ENCODE results near the gene MLKL.
"Not testable (repeated sequence)": the region's sequence is repeated elsewhere in the genome, so short reads cannot be mapped to it uniquely, and the experiment has no call there.

Gene MLKL

DNA sequence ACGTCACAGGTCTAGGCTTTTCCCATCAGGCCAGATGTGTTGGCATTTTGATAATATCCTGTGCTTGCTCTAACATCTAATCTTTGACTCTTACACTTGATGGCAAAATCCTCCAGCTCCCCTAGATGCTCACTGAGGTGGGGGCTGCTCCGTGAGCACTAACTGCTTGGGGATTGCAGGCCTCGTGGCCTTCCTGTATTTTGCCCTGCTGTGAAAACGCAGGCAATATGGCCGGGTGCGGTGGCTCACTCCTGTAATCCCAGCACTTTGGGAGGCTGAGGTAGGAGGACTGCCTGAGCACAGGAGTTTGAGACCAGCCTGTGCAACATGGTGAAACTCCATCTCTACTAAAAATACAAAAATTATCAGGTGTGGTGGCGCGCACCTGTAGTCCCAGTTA, 9.7 kb upstream of the MLKL start:
- no peaks in the 10 kb centered on the region for H3K9me3 Mint-ChIP-seq
- DNase-seq: no peak
- ATAC-seq (replicated peaks): no peak
- H3K36me3 Mint-ChIP-seq (ENCODE audit: insufficient read depth): no peaks in the 10 kb centered on the region
- no peaks in the 10 kb centered on the region for H3K27me3 Mint-ChIP-seq
- peaks cover 2 to 4% of the 10 kb centered on the region in 2 donors for H3K4me1 Mint-ChIP-seq (ENCODE audit: low read depth in 2 of 2)
- no peak overlapping the region for H3K27ac Mint-ChIP-seq
- H3K4me3 Mint-ChIP-seq: no peak overlapping the region

DNA sequence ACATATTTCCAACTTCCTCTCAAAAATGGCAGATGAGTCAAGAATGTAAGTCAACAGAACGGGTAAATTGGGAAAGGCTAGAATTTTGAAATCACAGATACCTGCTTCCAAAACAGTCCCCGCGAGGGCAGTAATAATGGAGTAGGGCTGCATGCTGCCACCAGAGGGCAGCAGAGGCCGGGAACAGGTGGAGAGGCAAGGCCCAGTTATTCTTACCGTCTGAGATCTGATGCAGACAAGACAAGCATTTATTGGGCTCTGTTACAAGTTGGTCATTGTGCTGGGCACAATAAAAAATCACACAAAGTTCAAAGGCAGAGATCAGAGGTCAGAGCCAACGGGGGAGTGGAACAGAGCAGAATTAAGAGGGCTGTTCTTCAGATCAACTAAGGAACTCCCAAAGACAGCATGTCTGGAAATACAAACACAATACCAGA, 8.8 kb upstream of the MLKL start:
- no peaks in the 10 kb centered on the region for H3K27me3 Mint-ChIP-seq
- DNase-seq (peak; percentile 77), ATAC-seq (replicated peaks) (peak; percentile 100)
- no peak overlapping the region for H3K4me3 Mint-ChIP-seq
- H3K27ac Mint-ChIP-seq: peak overlapping the region in 1 of 2 donors; percentile 5
- H3K4me1 Mint-ChIP-seq (ENCODE audit: low read depth in 2 of 2): peaks cover 2 to 4% of the 10 kb centered on the region in 2 donors
- H3K9me3 Mint-ChIP-seq: no peaks in the 10 kb centered on the region
- H3K36me3 Mint-ChIP-seq (ENCODE audit: insufficient read depth): peaks cover under 1% of the 10 kb centered on the region

DNA sequence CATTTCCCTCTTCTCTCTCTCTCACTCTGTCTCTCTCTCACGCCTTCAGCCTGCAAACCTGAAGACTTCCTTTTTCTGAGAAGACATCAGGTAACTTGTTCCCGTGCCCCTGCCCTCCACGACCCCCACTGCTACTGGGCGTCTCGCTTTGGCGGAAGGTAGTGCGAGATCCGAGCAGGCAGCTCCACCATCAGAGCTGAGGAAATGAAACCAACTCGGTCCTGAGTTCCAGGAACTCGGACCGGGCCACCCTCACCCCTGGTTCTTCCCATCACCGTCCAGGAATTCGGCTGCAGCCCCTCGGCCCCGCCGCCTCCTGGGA, 585 bp downstream of the MLKL start:
- ATAC-seq (replicated peaks) (peak; percentile 24), DNase-seq (peak in 2 of 3 experiments; percentile 7)
- H3K27me3 Mint-ChIP-seq: no peaks in the 10 kb centered on the region
- H3K4me1 Mint-ChIP-seq (ENCODE audit: low read depth in 2 of 2): peaks cover 43 to 58% of the 10 kb centered on the region in 2 donors
- H3K9me3 Mint-ChIP-seq: no peaks in the 10 kb centered on the region
- H3K27ac Mint-ChIP-seq: peak overlapping the region; percentile 94
- peak overlapping the region; percentile 94 to 95 for H3K4me3 Mint-ChIP-seq
- H3K36me3 Mint-ChIP-seq (ENCODE audit: insufficient read depth): peaks cover 25% of the 10 kb centered on the region

DNA sequence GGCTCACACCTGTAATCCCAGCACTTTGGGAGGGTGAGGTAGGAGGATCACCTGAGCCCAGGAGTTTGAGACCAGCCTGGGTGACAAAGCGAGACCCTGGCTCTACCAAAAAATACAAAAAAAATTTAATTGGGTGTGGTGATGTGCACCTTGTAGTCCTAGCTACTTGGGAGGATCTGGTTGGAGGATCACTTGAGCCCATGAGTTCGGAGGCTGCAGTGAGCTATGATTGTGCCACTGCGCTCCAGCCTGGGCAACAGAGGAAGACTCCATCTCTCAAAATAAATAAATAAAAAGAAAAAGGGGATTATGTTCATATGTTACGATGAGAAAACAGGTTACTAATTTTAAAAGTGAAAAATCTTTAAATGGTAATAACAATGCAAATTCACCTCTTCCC, 996 bp downstream of the MLKL start:
- Mint-ChIP-seq H3K4me3 (peak overlapping the region; percentile 94 to 95), H3K4me1 (ENCODE audit: low read depth in 2 of 2) (peaks cover 43 to 58% of the 10 kb centered on the region in 2 donors), H3K36me3 (ENCODE audit: insufficient read depth) (peaks cover 29% of the 10 kb centered on the region), H3K27ac (peak overlapping the region; percentile 94), H3K27me3 (no peaks in the 10 kb centered on the region), H3K9me3 (no peaks in the 10 kb centered on the region)
- ATAC-seq (replicated peaks) (no peak), DNase-seq (no peak)

DNA sequence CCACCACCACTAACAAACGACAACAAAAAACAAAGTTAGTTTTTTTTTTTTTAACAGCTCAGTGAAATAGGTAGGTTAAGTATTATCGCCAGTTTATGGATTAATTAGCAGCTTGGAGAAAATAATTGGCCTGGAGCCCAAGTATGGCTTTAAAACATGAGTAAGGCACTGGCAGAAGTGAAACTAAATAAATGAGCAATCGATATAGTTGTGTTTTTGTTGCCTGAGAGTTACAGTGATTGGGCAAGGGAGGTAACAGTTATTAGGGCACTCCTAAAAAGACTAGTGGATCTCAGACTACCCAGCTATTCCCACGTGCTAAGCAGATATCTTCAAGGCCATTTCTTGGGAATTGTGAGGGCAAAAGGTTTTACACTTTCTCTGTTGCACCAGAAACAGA, 2.4 kb downstream of the MLKL start:
- ATAC-seq (replicated peaks) (no peak), DNase-seq (no peak)
- peaks cover 43 to 62% of the 10 kb centered on the region in 2 donors for H3K4me1 Mint-ChIP-seq (ENCODE audit: low read depth in 2 of 2)
- no peaks in the 10 kb centered on the region for H3K27me3 Mint-ChIP-seq
- peaks cover 40% of the 10 kb centered on the region for H3K36me3 Mint-ChIP-seq (ENCODE audit: insufficient read depth)
- peak overlapping the region; percentile 94 for H3K27ac Mint-ChIP-seq
- H3K9me3 Mint-ChIP-seq: no peaks in the 10 kb centered on the region
- H3K4me3 Mint-ChIP-seq: peak overlapping the region; percentile 94 to 95

DNA sequence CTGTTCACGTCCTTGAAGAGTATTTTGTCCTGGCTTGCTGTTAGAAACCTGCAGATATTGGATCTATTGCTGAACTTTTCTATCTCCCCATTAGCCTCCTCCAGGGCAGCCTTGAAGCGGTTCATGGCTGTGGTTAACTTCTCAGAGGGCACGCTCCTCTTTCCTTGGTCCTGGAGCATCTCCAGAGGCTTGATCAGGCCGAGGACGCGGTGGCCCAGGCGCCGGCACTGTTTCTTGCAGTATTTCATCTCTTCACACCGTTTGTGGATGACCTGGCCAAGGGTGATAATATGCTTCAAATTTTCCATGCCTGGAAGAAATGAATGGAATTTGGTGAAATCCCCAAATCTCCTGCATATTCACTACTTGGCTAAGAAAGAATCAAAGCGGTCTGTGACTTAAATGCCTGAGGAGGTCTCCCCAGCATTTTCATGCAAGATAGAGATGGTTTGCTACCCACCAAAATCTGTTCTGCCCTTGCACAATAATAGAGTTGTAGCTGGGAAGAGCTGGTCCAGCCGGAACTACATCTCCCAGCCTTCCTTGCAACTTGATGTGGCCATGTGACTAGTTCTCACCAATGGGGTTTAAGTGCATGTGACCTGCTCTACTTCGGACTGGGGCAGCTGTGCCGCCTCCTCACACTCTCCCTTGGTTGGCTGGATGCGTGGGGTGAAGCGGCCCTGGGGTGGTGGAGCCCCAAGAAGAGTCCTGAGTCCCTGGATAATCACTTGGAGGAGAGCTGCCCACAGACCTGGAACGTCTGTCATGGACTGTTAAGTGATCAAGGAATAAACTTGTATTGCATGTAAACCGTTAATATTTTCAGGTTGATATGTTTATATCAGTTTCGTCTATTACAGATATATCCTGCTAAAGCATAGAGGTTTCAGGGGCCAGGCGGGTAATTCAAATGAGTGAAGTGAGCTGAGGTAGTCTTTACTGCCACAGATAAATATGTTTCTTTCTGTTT, 4.9 kb downstream of the MLKL start:
- peak overlapping the region; percentile 51 to 92 for H3K27ac Mint-ChIP-seq
- peak overlapping the region; percentile 84 to 86 for H3K4me3 Mint-ChIP-seq
- no peaks in the 10 kb centered on the region for H3K27me3 Mint-ChIP-seq
- peak; percentile 61 for ATAC-seq (replicated peaks)
- H3K4me1 Mint-ChIP-seq (ENCODE audit: low read depth in 2 of 2): peaks cover 33 to 49% of the 10 kb centered on the region in 2 donors
- DNase-seq: peak; percentile 50 to 62 (median 60)
- H3K36me3 Mint-ChIP-seq (ENCODE audit: insufficient read depth): peaks cover 60% of the 10 kb centered on the region
- no peaks in the 10 kb centered on the region for H3K9me3 Mint-ChIP-seq

DNA sequence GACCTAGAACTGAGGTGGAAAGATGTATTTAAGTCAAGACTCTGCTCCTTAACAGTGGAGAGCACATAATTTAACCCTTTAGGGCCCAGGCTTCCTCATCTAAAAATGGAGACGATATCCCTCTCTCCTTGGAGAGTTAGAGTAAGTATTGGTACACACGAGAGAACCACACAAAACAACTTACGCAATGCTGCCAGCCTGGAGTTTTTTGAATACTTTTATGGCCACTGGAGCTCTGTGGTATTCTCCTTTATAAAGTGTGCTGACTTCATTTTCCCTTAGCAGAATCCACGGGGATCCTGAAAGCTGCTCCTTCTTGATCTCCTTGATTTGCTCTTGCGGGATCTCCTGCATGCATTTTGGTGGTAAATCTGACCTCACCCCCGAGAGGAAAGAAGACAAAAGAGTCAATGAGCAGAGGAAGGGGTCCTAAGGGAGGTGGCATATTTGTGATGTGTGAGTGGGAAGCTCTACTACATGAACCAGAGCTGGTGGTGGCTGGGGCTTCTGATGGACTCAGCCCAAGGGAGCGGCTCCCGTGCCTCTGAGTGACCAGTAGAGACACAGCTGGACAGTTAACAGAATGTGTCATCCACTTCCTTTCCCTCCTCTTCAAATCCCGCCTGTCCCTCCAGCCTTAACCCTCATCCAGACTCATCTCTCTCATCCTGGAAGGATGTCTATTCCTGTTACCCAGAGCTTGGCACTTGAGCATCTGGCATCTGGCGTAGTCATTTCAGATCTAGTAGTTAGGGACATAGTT, 9.4 kb downstream of the MLKL start:
- H3K27ac Mint-ChIP-seq: peak overlapping the region in 1 of 2 donors; percentile 12
- peaks cover 10 to 13% of the 10 kb centered on the region in 2 donors for H3K4me1 Mint-ChIP-seq (ENCODE audit: low read depth in 2 of 2)
- ATAC-seq (replicated peaks) (no peak), DNase-seq (no peak)
- no peaks in the 10 kb centered on the region for H3K27me3 Mint-ChIP-seq
- no peak overlapping the region for H3K4me3 Mint-ChIP-seq
- H3K36me3 Mint-ChIP-seq (ENCODE audit: insufficient read depth): peaks cover 95% of the 10 kb centered on the region
- no peaks in the 10 kb centered on the region for H3K9me3 Mint-ChIP-seq

DNA sequence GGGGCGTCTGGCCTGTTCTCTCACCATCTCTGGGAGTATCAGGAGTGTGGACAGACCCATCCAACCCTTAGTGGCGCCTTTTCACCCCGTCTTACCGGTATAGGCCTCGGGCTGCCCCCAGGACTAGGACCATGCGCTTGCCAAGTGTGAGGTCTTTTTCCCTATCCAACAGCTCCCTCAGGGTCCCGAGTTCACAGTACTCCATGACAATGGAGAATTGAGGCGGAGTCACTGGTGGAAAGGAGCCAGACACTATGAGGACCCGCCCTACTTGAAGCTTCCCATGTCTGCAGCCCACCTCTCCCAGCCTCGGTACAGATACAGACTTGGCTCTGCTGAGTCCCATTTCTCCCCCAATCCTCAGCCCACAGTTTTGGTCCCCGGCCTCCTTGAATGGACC, 18.1 kb downstream of the MLKL start:
- Mint-ChIP-seq H3K36me3 (ENCODE audit: insufficient read depth) (peaks cover 85% of the 10 kb centered on the region), H3K9me3 (no peaks in the 10 kb centered on the region), H3K4me3 (no peak overlapping the region), H3K27ac (peak overlapping the region in 1 of 2 donors; percentile 38), H3K4me1 (ENCODE audit: low read depth in 2 of 2) (no peaks in the 10 kb centered on the region), H3K27me3 (no peaks in the 10 kb centered on the region)
- DNase-seq: no peak
- ATAC-seq (replicated peaks): no peak

DNA sequence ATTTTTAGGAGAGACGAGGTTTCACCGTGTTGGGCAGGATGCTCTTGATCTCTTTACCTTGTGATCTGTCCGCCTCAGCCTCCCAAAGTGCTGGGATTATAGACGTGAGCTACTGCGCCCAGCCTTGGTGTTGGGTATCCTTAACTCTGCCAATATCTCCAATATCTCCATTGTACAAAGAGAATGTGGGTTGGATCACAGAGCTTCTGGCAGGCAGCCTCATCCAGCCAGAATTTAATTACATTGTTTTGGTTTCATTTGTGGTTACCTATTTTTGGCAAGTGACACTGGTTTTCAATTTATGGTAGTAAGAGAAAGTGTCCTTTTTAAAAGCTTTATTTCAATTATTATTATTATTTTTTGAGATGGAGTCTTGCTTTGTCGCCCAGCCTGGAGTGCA, 20.0 kb downstream of the MLKL start:
- Mint-ChIP-seq H3K9me3 (no peaks in the 10 kb centered on the region), H3K4me3 (no peak overlapping the region), H3K27me3 (no peaks in the 10 kb centered on the region), H3K4me1 (ENCODE audit: low read depth in 2 of 2) (no peaks in the 10 kb centered on the region), H3K27ac (no peak overlapping the region), H3K36me3 (ENCODE audit: insufficient read depth) (peaks cover 82% of the 10 kb centered on the region)
- no peak for ATAC-seq (replicated peaks)
- DNase-seq: no peak

DNA sequence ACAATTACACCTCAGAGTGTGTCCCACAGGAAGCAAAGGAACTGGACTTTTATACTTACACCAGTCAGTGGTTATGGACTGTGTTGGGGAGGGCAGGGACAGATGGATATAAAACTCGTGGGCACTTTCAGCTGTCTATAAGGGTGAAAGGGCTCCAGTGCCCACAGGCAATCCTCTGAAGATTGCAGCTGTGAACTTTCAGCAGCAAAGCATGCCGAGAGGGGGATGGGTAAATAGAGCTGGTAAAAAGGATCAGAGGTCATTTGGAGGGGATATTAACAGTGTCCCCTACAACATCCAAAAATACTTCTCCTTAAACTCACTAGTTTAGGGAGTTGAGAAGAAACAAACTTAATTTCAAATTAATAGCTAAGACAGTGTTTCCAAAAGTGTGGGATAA, 20.7 kb downstream of the MLKL start:
- no peak overlapping the region for H3K4me3 Mint-ChIP-seq
- H3K4me1 Mint-ChIP-seq (ENCODE audit: low read depth in 2 of 2): no peaks in the 10 kb centered on the region
- no peaks in the 10 kb centered on the region for H3K27me3 Mint-ChIP-seq
- H3K36me3 Mint-ChIP-seq (ENCODE audit: insufficient read depth): peaks cover 79% of the 10 kb centered on the region
- H3K9me3 Mint-ChIP-seq: no peaks in the 10 kb centered on the region
- DNase-seq: no peak
- ATAC-seq (replicated peaks): no peak
- H3K27ac Mint-ChIP-seq: no peak overlapping the region

DNA sequence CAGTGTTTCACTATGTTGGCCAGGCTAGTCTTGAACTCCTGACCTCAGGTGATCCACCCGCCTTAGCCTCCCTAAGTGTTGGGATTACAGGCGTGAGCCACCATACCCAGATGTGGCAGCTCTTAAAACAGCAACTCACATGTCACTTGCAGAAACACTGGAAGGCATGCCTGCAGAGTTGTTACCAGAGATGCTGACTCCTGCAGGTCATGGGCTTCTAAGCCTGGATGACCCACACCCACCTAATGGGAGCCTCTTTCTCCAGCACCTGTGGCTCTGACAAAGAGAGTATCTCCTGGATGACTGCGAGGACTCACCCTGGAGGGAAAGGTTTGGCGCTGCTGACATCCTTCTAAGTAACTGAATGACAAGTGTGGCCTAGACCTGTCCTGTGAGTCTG, 22.8 kb downstream of the MLKL start:
- ATAC-seq (replicated peaks): no peak
- no peak for DNase-seq
- Mint-ChIP-seq H3K9me3 (no peaks in the 10 kb centered on the region), H3K27me3 (no peaks in the 10 kb centered on the region), H3K36me3 (ENCODE audit: insufficient read depth) (peaks cover 77% of the 10 kb centered on the region), H3K27ac (peak overlapping the region in 1 of 2 donors; percentile 32), H3K4me1 (ENCODE audit: low read depth in 2 of 2) (no peaks in the 10 kb centered on the region), H3K4me3 (no peak overlapping the region)

DNA sequence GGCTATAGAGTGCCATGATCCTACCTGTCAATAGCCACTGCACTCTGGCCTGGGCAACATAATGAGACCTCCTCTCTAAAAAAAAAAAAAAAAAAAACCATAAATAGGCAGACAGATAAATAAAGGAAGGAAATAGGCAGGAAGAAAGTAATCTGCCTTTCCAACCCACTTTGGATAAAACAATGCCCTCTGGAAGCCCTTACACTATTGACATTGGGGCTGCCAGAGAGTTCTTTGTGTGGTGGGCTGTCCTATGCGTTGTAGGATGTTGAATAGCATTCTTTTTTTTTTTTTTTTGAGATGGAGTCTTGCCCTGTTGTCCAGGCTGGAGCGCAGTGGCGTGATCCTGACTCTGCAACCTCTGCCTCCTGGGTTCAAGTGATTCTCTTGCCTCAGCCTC, 26.8 kb downstream of the MLKL start:
- Mint-ChIP-seq H3K27me3 (no peaks in the 10 kb centered on the region), H3K27ac (no peak overlapping the region), H3K4me1 (ENCODE audit: low read depth in 2 of 2) (no peaks in the 10 kb centered on the region), H3K4me3 (no peak overlapping the region), H3K9me3 (no peaks in the 10 kb centered on the region), H3K36me3 (ENCODE audit: insufficient read depth) (peaks cover 50% of the 10 kb centered on the region)
- ATAC-seq (replicated peaks) (no peak), DNase-seq (no peak)

DNA sequence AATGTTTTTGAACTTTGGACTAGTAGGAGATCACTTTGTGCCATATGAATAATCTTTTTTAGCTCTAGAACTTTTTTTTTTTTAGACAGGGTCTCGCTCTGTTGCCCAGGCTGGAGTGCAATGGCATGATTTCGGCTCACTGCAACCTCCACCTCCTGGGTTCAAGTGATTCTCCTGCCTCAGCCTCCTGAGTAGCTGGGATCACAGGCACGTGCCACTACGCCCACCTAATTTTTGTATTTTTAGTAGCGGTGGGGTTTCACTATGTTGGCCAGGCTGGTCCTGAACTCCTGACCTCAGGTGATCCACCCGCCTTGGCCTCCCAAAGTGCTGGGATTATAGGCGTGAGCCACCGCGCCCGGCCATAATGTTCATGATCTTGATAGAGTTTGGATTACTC, 31.8 kb downstream of the MLKL start:
- peaks cover 47% of the 10 kb centered on the region for H3K36me3 Mint-ChIP-seq (ENCODE audit: insufficient read depth)
- H3K4me1 Mint-ChIP-seq (ENCODE audit: low read depth in 2 of 2): peaks cover 18 to 19% of the 10 kb centered on the region in 2 donors
- ATAC-seq (replicated peaks); H3K27ac Mint-ChIP-seq; H3K9me3 Mint-ChIP-seq; DNase-seq; H3K27me3 Mint-ChIP-seq: not testable (repeated sequence)
- peak overlapping the region; percentile 2 to 27 for H3K4me3 Mint-ChIP-seq

Measured in effector memory CD8-positive, alpha-beta T cell (primary cell).